WERI-Rb-1 (cell line): ENCODE data around the gene GGT6.

ENCODE experiments used
- DNase-seq: peaks from one replicate; pipeline ENCODE4 v3.0.0-alpha.2; 2020
- H3K27ac ChIP-seq: fragments of 250-450 bp; sonication (Bioruptor Pico); 2 replicates; pipeline ENCODE4 v1.5.1; 2020; ENCODE audit warnings: mild to moderate bottlenecking, moderate library complexity
- H3K27me3 ChIP-seq: fragments of 250-450 bp; sonication (Bioruptor Pico); 2 replicates; pipeline ENCODE4 v1.5.1; 2021; ENCODE audit warnings: mild to moderate bottlenecking, low read depth, moderate library complexity; ENCODE audit not compliant: insufficient read depth, severe bottlenecking
- H3K36me3 ChIP-seq: fragments of 250-450 bp; sonication (Bioruptor Pico); 2 replicates; pipeline ENCODE4 v1.5.1; 2020; ENCODE audit warnings: mild to moderate bottlenecking, moderate library complexity
- H3K4me3 ChIP-seq: 2 replicates; pipeline ENCODE4 v1.5.1; 2011; ENCODE audit warnings: low read depth, mild to moderate bottlenecking, control low read depth, low read length
- H3K9me3 ChIP-seq: fragments of 250-450 bp; sonication (Bioruptor Pico); 2 replicates; pipeline ENCODE4 v1.5.1; 2021; ENCODE audit warnings: mild to moderate bottlenecking, moderate library complexity; ENCODE audit not compliant: severe bottlenecking
- TF ChIP-seq, protein P1 (sequence below): IDR thresholded peaks from 2 replicates; pipeline ENCODE4 v1.5.1; 2011; ENCODE audit warnings: low read depth, mild to moderate bottlenecking, control low read depth, inconsistent platforms, low read length

The GGT6 gene

DNA sequence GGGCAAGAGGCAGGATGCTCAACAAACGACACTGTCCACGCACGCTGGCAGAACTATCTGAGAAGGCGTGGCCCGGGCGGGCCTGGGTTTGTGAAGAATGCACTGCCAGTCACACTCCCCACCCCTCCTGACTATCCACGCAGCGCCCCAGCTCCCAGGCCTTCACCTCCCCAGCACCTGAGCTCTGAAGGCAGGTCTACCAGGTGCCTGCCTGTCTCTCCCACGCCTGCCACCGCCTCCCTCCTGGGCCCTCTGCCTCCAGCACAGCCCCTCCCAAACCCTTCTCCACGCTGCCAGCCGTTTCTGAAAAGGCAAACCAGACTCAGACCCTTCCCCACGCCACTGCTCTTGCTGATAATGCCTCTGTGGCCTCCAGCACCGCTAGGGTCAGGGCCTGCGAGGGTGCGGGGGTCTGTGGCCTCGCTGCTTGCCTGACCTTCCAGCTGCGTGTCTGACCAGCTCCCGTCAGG is 16.8 kb downstream of the GGT6 start:
- H3K27ac ChIP-seq, result no peak overlapping the region
- H3K4me3 ChIP-seq, result no peak overlapping the region
- TF ChIP-seq, protein P1, sequence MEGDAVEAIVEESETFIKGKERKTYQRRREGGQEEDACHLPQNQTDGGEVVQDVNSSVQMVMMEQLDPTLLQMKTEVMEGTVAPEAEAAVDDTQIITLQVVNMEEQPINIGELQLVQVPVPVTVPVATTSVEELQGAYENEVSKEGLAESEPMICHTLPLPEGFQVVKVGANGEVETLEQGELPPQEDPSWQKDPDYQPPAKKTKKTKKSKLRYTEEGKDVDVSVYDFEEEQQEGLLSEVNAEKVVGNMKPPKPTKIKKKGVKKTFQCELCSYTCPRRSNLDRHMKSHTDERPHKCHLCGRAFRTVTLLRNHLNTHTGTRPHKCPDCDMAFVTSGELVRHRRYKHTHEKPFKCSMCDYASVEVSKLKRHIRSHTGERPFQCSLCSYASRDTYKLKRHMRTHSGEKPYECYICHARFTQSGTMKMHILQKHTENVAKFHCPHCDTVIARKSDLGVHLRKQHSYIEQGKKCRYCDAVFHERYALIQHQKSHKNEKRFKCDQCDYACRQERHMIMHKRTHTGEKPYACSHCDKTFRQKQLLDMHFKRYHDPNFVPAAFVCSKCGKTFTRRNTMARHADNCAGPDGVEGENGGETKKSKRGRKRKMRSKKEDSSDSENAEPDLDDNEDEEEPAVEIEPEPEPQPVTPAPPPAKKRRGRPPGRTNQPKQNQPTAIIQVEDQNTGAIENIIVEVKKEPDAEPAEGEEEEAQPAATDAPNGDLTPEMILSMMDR, result no peak
- no peaks in the 10 kb centered on the region for H3K27me3 ChIP-seq
- no peaks in the 10 kb centered on the region for H3K9me3 ChIP-seq
- no peak for DNase-seq
- peaks cover 60% of the 10 kb centered on the region for H3K36me3 ChIP-seq

DNA sequence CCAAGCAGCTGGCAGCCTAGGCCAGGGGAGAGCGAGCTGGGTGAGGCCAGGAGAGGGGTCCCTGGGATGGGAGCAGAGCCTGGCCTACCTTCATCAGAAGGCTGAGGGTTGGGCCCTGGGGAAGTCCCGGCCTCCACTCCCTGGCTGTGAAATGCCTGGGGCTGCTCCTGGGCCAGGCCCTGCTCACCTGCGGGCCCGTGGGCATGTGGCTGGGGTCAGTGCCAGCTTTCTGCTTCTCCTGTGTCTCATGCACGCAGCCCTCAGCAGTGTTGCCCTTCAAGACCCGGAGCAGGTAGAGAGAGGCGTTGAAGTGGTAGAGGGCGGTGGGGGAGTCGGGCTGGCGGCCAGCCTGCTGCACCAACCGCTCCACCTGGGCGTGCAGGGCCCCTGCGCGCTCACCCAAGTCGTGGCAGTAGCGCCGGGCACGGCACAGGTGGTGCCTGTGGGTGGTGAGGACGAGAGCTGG is 17.6 kb downstream of the GGT6 start:
- TF ChIP-seq, protein P1, result no peak
- Histone ChIP-seq H3K4me3 (no peak overlapping the region), H3K27ac (no peak overlapping the region), H3K9me3 (no peaks in the 10 kb centered on the region), H3K27me3 (no peaks in the 10 kb centered on the region), H3K36me3 (peaks cover 53% of the 10 kb centered on the region)
- DNase-seq, result no peak

DNA sequence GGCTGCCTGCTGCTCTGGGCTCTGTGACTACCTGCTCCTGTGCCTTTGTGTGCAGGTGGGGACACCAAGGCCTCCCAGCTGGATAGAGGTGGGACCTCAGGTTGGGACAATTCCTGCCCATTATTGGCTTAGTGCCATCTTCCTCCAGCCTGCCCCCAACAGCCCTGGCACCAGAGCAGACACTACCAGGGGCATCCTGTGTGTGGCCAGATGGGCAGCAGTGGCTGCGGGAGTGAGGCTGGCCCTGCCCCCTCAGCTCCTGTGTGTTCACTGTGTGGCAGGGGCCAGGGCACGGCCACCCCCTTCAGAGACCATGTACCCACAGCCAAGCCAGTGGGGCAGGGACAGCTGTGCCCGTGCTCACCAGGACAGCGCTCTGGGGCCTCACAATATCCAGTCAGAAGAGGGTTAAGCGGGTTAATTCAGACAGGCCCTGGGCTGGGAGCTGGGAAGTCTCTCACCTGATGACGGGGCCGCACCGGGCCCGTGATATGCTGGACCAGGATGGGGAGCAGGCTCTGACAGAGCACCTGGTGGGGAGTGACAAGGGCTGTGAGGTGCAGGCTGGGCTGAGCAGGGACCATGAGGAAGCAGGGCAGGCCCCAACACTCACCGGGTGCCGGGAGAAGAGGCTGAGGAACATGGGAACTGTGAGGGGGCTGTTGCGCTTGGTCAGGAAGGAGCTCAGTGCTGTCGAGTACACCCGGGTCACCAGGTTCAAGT is 18.2 kb downstream of the GGT6 start:
- peaks cover 57% of the 10 kb centered on the region for H3K36me3 ChIP-seq
- no peak for DNase-seq
- no peak overlapping the region for H3K4me3 ChIP-seq
- H3K27me3 ChIP-seq, result no peaks in the 10 kb centered on the region
- H3K27ac ChIP-seq, result no peak overlapping the region
- no peaks in the 10 kb centered on the region for H3K9me3 ChIP-seq
- TF ChIP-seq, protein P1, result no peak

DNA sequence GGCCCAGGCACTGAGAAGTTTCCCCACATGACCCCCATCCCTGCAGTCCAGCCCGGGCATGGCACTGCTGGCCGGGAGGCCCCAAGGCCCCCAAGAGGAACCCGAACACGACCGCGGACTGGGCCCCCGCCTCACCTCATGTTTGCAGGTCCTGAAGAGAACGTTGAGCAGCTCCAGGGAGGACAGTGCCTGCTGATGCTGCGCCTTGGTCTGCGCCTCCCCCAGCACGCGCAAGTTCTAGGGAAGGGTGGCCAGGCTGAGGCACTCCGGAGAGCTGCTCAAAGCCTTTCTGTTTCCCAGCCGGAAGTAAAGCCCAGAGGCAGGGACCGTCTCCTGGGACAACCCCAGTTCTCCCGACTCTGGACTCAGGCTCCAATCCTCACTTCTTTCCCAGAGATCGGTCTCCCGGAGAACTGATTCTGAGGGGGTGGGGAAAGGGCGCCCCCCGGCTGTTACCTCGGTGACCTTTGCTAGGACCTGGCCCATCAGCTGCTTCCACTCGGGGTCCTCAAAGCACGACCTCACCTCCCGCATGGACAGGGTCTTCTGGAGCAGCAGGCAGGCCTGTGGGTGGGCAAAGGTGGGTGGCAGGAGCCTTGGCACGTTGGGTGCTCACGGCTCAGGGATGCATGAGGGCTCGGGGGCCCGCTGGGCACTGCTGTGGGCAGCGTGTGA is 18.9 kb downstream of the GGT6 start:
- Histone ChIP-seq H3K27ac (no peak overlapping the region), H3K4me3 (no peak overlapping the region), H3K27me3 (no peaks in the 10 kb centered on the region), H3K36me3 (peaks cover 53% of the 10 kb centered on the region), H3K9me3 (no peaks in the 10 kb centered on the region)
- DNase-seq, result no peak
- TF ChIP-seq, protein P1, result peak; percentile 29; the same call in 1 of the 2 replicates

DNA sequence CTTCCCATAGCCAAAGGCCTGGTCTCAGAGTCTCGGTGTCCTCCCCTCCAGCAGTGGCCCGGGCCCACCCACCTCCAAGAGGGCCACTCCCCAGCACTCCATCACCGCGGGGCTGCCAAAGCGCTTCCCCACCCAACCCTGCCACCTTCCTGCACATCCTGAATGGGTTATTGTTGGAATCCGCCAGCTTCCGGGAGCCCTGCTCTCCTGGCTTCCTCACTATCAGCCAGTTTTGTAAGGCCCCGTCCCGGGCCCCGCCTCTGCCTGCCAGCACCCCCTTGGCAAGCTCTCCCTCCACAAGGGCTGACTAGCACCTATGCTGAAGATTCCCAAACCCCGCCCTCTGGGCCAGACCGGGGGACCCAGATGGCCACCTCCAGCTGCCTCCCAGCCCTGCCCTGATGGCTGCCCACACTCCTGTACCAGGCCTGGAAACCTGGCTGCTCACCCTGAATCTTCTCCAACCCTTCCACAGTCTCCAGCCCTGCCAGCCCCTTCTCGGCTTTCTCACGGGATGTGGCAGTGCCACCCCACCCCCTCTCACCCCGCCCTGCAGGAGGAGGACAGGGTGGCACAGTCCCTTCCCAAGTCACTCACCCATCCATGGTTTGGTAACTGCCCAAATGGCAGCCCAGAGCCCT is 19.6 kb downstream of the GGT6 start:
- Histone ChIP-seq H3K4me3 (no peak overlapping the region), H3K27ac (no peak overlapping the region), H3K27me3 (no peaks in the 10 kb centered on the region), H3K9me3 (no peaks in the 10 kb centered on the region), H3K36me3 (peaks cover 50% of the 10 kb centered on the region)
- no peak for DNase-seq
- TF ChIP-seq, protein P1, result no peak
